ENCODE results near the gene TMEM132C.
"Not testable (repeated sequence)": the region's sequence is repeated elsewhere in the genome, so short reads cannot be mapped to it uniquely, and the experiment has no call there.

Gene TMEM132C

DNA sequence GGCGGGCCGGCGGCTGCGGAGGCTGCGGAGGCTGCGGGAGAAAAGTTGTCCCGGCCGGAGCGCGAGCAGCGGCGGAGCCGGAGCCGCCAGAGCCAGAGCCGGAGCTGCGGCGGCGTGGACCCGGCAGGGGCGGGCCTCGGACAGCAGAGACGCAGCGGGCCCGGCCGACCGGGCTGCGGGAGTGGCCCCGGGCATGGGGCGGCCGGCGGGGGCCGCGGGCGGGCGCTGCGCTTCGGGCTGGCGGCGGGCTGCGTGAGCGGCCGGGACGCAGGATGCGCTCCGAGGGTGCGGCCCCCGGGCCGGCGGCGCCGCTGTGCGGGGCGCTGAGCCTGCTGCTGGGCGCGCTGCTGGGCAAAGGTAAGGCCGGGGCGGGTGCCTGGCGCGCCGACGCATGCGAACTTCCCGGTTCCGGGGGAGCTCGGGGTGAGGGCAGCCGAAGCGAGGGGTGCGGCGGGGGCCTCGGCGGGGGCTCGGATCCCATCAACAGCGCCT lies at the start of gene TMEM132C:
TMEM132C (plus strand) TSS at position 40 of the 492 bp plus-strand sequence; CDS start at position 273, 233 bp downstream.
- DNase-seq (ENCODE audit: extremely low spot score, insufficient read length, low read depth) (no peak), FAIRE-seq (no peak)

- FAIRE-seq (no peak), DNase-seq (ENCODE audit: extremely low spot score, insufficient read length, low read depth) (no peak)
Measured at GRCh38 chr12:128224226-128224625, 42.7 kb upstream of the TMEM132C start.

DNA sequence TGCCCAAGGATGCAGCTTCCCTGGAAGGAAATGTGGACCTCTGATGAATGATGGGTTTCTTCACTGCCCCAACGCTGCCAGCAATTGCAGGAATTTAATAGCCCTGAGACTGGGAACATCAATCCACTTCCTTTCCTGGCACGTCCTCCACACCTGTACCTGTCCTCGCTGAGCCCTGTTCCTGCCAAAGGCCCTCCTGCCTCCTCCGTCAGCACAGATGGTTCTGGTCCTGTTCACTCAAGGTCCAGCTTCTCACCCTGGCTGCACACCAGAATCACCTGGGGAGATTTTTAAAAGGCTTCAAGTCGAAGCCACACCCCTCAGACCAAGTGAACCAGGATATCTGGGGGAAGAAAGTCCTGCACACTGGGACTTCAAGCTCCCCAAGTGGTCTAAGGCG lies 38.4 kb upstream of the TMEM132C start:
- FAIRE-seq (no peak), DNase-seq (ENCODE audit: extremely low spot score, insufficient read length, low read depth) (no peak)

- FAIRE-seq: no peak
- DNase-seq (ENCODE audit: extremely low spot score, insufficient read length, low read depth): no peak
Measured at GRCh38 chr12:128235635-128236417, 31.1 kb upstream of the TMEM132C start.

- DNase-seq (ENCODE audit: extremely low spot score, insufficient read length, low read depth) (no peak), FAIRE-seq (no peak)
Measured at GRCh38 chr12:128236525-128236924, 30.4 kb upstream of the TMEM132C start.

DNA sequence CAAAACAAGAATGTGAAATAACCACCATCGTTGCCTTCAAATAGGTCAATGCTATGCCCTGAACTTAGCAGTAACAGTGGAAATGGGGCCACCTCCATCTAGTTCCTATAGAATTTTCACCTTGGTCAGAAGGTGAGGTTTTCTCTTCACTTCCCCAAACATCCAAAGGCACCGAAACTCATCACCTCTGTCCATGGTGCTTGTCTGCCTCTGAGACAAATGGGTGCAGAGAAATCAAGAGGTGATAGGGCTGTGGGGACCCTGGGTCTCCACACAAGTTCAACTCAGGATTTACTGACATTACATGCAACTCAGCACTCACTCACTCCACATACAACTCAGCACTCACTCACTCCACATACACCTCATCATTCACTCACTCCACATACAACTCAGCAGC lies 26.2 kb upstream of the TMEM132C start:
- no peak for FAIRE-seq
- DNase-seq (ENCODE audit: extremely low spot score, insufficient read length, low read depth): no peak

DNA sequence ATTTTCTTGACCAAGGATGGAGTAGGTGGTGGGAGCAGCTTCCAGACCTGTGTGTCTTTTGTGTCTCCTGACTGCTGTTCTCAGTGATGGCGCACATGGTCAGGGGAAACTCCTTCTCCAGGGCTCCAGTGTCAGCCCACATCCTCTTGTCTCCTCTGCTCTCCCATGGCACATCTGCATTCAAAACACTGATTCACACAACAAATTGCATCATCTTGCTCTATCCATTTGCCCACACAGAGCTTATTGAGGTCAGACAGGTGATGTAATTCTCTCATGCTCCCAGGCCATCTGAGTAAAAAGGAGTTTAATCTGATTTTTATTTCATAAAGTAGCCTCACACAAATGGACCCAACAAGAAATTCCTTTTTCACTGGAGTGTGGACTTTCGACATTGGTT lies 21.8 kb upstream of the TMEM132C start:
- FAIRE-seq: no peak
- DNase-seq (ENCODE audit: extremely low spot score, insufficient read length, low read depth): no peak

DNA sequence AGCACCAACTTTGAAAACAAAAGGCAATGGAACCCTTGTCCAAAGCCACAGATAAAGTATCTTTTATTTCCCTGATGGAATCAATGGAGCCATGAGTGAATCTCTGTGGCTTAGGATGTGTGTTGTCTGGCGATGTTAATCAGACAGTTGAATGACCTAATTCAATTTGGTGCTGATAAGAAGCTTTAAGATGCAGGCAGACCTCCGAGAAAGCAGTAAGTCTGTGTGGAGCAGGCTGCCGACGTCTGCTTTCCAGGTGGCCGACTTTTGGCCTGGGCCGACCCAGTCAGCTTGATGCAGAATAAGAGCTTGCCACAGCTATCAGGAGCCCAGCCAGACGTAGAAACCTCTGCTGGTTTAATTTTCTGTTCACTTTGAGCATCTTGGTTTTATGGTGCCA lies 21.1 kb upstream of the TMEM132C start:
- FAIRE-seq (no peak), DNase-seq (ENCODE audit: extremely low spot score, insufficient read length, low read depth) (no peak)

DNA sequence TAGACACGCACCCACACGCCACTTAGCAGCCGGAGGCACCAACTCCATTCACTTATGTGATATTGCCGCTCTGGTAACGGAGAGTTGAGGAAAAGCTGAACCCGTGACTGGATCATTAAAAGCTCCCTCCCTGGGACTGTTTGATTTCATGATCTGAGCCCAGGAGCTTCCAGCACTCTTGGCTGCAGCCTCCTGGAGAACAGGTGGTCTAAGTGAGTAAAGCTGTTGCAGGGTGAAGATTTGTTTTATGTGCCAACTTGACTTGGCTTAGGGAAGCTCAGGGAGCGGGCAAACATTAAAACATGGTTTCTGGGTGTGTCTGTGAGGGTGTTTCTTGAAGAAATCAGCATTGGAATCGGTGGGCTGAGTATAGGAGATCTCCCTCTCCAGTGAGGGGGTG lies 16.9 kb upstream of the TMEM132C start:
- DNase-seq (ENCODE audit: extremely low spot score, insufficient read length, low read depth) (no peak), FAIRE-seq (no peak)

GRCh38 chr12:128253829-128254228 lies 13.1 kb upstream of the TMEM132C start:
- DNase-seq (ENCODE audit: extremely low spot score, insufficient read length, low read depth); FAIRE-seq: not testable (repeated sequence)

DNA sequence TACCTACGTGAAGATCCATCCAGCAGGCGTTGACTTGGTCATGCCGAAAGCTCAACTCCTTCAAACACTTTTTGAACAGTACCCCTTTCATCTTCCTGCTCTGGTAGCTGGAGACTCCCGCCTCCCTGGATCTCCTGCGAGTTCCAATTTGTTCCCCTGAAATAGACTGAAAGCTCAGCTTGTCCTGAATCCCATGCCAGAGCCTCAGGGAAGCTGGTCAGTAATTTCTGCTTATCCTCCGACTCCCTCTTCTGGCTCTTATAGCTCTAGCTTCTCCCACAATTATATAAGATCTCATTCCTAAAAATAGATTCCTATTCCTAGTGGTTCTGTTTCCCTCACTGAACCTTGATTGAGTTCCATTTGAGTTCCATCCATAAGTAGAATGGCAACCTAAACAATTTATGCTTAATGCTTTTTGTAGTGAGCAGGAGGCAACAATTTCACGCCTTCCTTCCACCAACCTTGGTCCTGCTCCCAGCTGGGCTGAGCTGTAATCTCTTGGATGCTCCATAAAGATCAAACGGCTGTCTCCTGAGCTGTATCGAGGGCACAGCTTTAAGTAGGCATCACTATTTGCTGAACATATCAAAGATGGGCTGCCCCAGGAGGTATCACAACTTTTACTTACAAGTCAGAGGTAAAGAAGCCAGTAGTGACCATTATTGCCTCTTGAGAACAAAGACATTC lies 8.0 kb upstream of the TMEM132C start:
- no peak for FAIRE-seq
- no peak for DNase-seq (ENCODE audit: extremely low spot score, insufficient read length, low read depth)

- FAIRE-seq (no peak), DNase-seq (ENCODE audit: extremely low spot score, insufficient read length, low read depth) (no peak)
Measured at GRCh38 chr12:128259556-128260070, 7.4 kb upstream of the TMEM132C start.

- FAIRE-seq (no peak), DNase-seq (ENCODE audit: extremely low spot score, insufficient read length, low read depth) (no peak)
Measured at GRCh38 chr12:128261757-128262156, 5.2 kb upstream of the TMEM132C start.

- no peak for DNase-seq (ENCODE audit: extremely low spot score, insufficient read length, low read depth)
Measured at GRCh38 chr12:128265566-128265965, 1.4 kb upstream of the TMEM132C start.

DNA sequence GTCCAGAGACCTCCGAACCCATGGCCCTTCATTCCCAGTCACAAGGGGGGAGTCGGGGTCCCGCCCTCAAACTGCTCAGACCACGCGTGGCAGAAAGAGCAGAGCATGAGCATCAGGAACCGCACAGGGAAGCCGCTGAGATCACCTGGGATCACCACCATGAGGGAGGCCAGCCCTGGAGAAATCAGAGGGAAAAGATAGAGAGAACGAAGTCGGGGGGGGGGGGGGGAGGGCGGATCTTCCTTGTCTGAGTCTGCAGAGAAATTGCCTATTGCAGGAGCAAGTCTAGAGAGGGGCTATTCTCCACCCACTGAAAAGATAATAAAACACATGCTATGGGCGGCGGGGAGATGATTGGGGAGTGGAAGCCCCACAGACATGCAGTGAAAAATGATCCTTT lies 884 bp upstream of the TMEM132C start:
- FAIRE-seq: no peak
- no peak for DNase-seq (ENCODE audit: extremely low spot score, insufficient read length, low read depth)

More at GRCh38 chr12:128265566-128265965, 1.4 kb upstream of the TMEM132C start:
- no peak for FAIRE-seq

GRCh38 chr12:128266541-128267130 lies 334 bp upstream of the TMEM132C start:
- no peak for DNase-seq (ENCODE audit: extremely low spot score, insufficient read length, low read depth)
- FAIRE-seq: no peak

GRCh38 chr12:128267651-128268378 lies 845 bp downstream of the TMEM132C start:
- FAIRE-seq: no peak
- DNase-seq (ENCODE audit: extremely low spot score, insufficient read length, low read depth): no peak

DNA sequence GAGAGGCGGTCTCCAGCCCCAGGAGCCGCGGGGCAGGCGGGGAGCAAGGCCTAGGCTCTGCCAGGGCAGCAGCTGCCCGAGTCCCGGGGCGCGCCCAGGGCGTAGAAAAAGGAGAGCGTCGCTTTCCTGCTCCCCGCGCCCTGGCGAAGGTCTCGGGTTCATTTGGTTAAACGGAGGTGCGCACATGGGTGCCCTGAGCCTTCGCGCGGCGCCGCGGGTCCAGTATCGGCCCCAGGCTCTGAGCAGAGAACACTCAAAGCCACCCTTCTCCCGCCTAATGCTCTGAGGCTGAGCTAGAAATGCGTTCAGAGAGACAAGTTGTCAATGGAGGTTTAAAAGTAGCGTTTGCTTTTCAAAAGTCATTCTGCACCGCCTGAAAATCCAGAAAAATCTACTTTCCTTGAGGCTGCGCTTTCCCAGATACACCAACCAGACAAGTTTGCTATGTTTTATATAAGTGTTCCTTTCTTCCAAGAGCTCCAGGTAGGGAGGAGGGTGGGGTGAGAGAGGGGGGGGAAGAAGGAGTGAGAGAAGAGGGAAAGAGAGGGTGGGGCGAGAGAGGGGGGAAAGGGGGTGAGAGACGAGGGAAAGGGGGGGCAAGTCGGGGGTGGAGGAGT lies 1.5 kb downstream of the TMEM132C start:
- FAIRE-seq (no peak), DNase-seq (ENCODE audit: extremely low spot score, insufficient read length, low read depth) (no peak)

DNA sequence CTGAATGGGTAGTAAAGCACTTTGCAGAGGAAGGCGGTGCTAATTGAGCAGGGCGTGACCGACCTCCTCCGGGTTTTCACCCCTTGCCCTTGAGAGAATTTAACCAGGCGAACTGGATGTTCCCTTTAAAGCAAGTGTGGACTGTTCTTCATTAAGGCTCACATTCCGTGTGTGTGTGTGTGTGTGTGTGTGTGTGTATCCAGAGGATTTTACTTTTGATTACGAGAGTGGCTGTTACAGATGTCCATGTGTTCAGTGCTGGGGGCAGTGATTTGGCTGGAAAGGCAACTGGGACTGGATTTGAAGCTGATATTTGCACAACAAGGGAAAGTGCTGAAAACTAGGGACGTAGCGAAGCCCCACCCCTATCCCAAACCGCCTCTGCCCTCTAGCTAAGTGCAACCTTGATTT lies 2.2 kb downstream of the TMEM132C start:
- FAIRE-seq (no peak), DNase-seq (ENCODE audit: extremely low spot score, insufficient read length, low read depth) (no peak)

DNA sequence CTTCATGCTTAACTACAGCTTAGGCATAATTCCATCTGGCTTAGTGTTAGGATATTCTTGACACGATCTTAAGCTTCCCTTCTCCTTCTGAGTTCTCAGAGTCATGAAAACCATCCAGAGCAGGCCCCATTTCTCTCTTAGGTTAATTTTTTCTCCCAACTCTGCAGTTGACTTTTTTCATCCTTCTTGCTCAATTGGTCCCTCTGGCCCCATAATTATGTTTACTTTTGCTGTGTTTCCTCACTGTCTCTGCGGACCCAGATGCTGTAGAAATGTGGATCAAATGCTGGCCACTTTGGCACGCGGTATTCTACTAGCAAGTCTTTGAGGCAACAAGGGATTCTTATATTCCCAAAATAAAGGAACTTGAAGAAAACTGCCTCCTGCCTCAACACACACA lies 9.5 kb downstream of the TMEM132C start:
- FAIRE-seq (no peak), DNase-seq (ENCODE audit: extremely low spot score, insufficient read length, low read depth) (no peak)
